Measurements from ENCODE around the gene BCAS1. TPM values are rescaled to one million over a fixed set of nuclear protein-coding genes. Genes with fewer than 3 reads are reported as not detected.

Gene BCAS1
- total RNA-seq, 1 experiment from 2014 or later, result 0.17 TPM

DNA sequence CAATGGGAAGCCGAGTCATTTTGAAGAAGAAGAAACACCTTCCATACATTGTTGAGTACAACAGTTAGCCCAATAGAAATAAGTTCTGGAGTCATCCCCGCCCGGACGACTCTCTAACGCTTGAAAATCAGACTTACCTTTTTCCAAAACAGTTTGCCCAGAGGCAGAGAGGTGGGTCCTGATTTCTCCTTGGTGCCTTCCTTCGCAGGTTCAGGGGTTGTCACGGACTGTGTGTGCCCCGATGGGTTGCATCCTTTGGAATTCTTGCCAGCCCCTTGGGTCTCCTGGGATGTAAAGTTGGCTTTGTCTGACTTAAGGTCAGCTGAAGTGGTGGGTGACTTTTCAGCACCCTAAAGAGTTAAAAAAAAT lies 85.3 kb downstream of the BCAS1 start:
- TF ChIP-seq SIN3A (IDR thresholded peaks at IDR 0.05; ENCODE audit: low read depth), result no peak
- TF ChIP-seq POLR2AphosphoS5 (IDR thresholded peaks at IDR 0.05; ENCODE audit: low read depth, low read length), result no peak
- no peak for TF ChIP-seq POLR2A (IDR thresholded peaks at IDR 0.05; ENCODE audit: borderline replicate concordance, extremely low read depth, insufficient read depth, insufficient read length)
- TF ChIP-seq, protein P1, sequence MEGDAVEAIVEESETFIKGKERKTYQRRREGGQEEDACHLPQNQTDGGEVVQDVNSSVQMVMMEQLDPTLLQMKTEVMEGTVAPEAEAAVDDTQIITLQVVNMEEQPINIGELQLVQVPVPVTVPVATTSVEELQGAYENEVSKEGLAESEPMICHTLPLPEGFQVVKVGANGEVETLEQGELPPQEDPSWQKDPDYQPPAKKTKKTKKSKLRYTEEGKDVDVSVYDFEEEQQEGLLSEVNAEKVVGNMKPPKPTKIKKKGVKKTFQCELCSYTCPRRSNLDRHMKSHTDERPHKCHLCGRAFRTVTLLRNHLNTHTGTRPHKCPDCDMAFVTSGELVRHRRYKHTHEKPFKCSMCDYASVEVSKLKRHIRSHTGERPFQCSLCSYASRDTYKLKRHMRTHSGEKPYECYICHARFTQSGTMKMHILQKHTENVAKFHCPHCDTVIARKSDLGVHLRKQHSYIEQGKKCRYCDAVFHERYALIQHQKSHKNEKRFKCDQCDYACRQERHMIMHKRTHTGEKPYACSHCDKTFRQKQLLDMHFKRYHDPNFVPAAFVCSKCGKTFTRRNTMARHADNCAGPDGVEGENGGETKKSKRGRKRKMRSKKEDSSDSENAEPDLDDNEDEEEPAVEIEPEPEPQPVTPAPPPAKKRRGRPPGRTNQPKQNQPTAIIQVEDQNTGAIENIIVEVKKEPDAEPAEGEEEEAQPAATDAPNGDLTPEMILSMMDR (IDR thresholded peaks at IDR 0.05 in 2 of 3, conservative IDR thresholded peaks at IDR 0.05 in 1 of 3; ENCODE audit: borderline replicate concordance in 1 of 3, insufficient read depth in 1 of 3, low read depth in 2 of 3, low read length in 2 of 3), result no peak
- no peak for TF ChIP-seq EZH2phosphoT487 (IDR thresholded peaks at IDR 0.05; ENCODE audit: borderline replicate concordance)
- no peak for TF ChIP-seq ATF3 (IDR thresholded peaks at IDR 0.05)
- no peak for TF ChIP-seq SRF (IDR thresholded peaks at IDR 0.05; ENCODE audit: low read depth)
- no peak for TF ChIP-seq EZH2 (IDR thresholded peaks at IDR 0.05)
- TF ChIP-seq ZBTB33 (IDR thresholded peaks at IDR 0.05; ENCODE audit: extremely low read depth, insufficient replicate concordance, low read length), result no peak
- TF ChIP-seq TCF7L2 (IDR thresholded peaks at IDR 0.05; ENCODE audit: borderline replicate concordance, extremely low read depth, insufficient read depth, insufficient read length), result no peak
- TF ChIP-seq SP1 (IDR thresholded peaks at IDR 0.05; ENCODE audit: low read depth), result no peak
- TF ChIP-seq, protein P2, sequence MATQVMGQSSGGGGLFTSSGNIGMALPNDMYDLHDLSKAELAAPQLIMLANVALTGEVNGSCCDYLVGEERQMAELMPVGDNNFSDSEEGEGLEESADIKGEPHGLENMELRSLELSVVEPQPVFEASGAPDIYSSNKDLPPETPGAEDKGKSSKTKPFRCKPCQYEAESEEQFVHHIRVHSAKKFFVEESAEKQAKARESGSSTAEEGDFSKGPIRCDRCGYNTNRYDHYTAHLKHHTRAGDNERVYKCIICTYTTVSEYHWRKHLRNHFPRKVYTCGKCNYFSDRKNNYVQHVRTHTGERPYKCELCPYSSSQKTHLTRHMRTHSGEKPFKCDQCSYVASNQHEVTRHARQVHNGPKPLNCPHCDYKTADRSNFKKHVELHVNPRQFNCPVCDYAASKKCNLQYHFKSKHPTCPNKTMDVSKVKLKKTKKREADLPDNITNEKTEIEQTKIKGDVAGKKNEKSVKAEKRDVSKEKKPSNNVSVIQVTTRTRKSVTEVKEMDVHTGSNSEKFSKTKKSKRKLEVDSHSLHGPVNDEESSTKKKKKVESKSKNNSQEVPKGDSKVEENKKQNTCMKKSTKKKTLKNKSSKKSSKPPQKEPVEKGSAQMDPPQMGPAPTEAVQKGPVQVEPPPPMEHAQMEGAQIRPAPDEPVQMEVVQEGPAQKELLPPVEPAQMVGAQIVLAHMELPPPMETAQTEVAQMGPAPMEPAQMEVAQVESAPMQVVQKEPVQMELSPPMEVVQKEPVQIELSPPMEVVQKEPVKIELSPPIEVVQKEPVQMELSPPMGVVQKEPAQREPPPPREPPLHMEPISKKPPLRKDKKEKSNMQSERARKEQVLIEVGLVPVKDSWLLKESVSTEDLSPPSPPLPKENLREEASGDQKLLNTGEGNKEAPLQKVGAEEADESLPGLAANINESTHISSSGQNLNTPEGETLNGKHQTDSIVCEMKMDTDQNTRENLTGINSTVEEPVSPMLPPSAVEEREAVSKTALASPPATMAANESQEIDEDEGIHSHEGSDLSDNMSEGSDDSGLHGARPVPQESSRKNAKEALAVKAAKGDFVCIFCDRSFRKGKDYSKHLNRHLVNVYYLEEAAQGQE (IDR thresholded peaks at IDR 0.05; ENCODE audit: low read depth), result no peak
- TF ChIP-seq YY1 (IDR thresholded peaks at IDR 0.05; ENCODE audit: extremely low read depth, insufficient replicate concordance, low read depth, low read length), result no peak
- TF ChIP-seq MAX (IDR thresholded peaks at IDR 0.05), result no peak
- TF ChIP-seq RAD21 (IDR thresholded peaks at IDR 0.05; ENCODE audit: low read depth), result no peak
- TF ChIP-seq FOSL1 (IDR thresholded peaks at IDR 0.05; ENCODE audit: low read depth), result no peak
- Histone ChIP-seq H3K27me3 (ENCODE audit: insufficient read depth, low read length) (peaks cover 3% of the 10 kb centered on the region; the same call in 1 of the 2 replicates), H3K9me3 (ENCODE audit: control insufficient read depth in 1 of 2, insufficient read depth in 1 of 2, low read depth in 1 of 2, low read length in 2 of 2) (no peaks in the 10 kb centered on the region), H3K9ac (ENCODE audit: low read length) (no peak overlapping the region), H3K4me3 (replicated peaks in 1 of 2; ENCODE audit: low read depth in 1 of 2, low read length in 2 of 2) (no peak overlapping the region), H3K36me3 (ENCODE audit: control insufficient read depth in 1 of 2, insufficient read depth in 2 of 2, low read length in 2 of 2) (no peaks in the 10 kb centered on the region), H2AFZ (ENCODE audit: low read depth, low read length, poor library complexity, severe bottlenecking) (no peak overlapping the region), H3K27ac (ENCODE audit: low read depth, low read length) (no peak overlapping the region), H3K4me2 (ENCODE audit: low read length) (no peak overlapping the region), H3K9me2 (ENCODE audit: insufficient read depth) (no peaks in the 10 kb centered on the region), H3K79me2 (ENCODE audit: insufficient read depth, low read length) (no peaks in the 10 kb centered on the region), H3K4me1 (ENCODE audit: control insufficient read depth in 1 of 2, insufficient read depth in 2 of 2, low read length in 2 of 2) (no peaks in the 10 kb centered on the region), H4K20me1 (ENCODE audit: insufficient read depth) (no peaks in the 10 kb centered on the region)
- DNase-seq (ENCODE audit: low read depth, low spot score) (no peak), ATAC-seq (no peak)
- ChIA-PET POLR2A (no interaction called here), RAD21 (ENCODE audit: low non-redundant PET in 1 of 2, low total read pairs in 2 of 2, uncharacterized antibody in 2 of 2, unreplicated experiment in 2 of 2) (no interaction called here), CTCF (no interaction called here)
- no TSS peak for BruUV-seq (replicated peaks)
- intact Hi-C loops (cut with micrococcal nuclease), result loop anchor here (10.0 kb wide), 1 partner anchor 660 kb away; no protein-coding TSS in a partner anchor
